Measurements from ENCODE around the gene TNIK.

TNIK gene

GRCh38 chr3:171443211-171443957 lies 16.8 kb downstream of the TNIK start:
- DNase-seq (ENCODE audit: insufficient read length, low spot score) (no peak), FAIRE-seq (no peak)

GRCh38 chr3:171442184-171442583 lies 18.0 kb downstream of the TNIK start:
- TF ChIP-seq POLR2AphosphoS5 (IDR thresholded peaks at IDR 0.05; ENCODE audit: low read depth, low read length) (no peak), SPI1 (IDR thresholded peaks at IDR 0.05; ENCODE audit: low read depth, low read length) (no peak), PAX5 (IDR thresholded peaks at IDR 0.05; ENCODE audit: insufficient read depth, low read length, severe bottlenecking) (no peak), TAF1 (IDR thresholded peaks at IDR 0.05; ENCODE audit: low read depth, low read length) (no peak), POLR2A (IDR thresholded peaks at IDR 0.05; ENCODE audit: low read depth, low read length) (no peak), POU2F2 (IDR thresholded peaks at IDR 0.05; ENCODE audit: low read depth, low read length) (no peak)
- FAIRE-seq (no peak), DNase-seq (ENCODE audit: insufficient read length, low spot score) (no peak)

More at GRCh38 chr3:171443211-171443957, 16.8 kb downstream of the TNIK start:
- TF ChIP-seq POU2F2 (IDR thresholded peaks at IDR 0.05; ENCODE audit: low read depth, low read length) (no peak), TAF1 (IDR thresholded peaks at IDR 0.05; ENCODE audit: low read depth, low read length) (no peak), POLR2A (IDR thresholded peaks at IDR 0.05; ENCODE audit: low read depth, low read length) (no peak)

- no peak for FAIRE-seq
- DNase-seq (ENCODE audit: insufficient read length, low spot score) = no peak
- no peak for TF ChIP-seq PAX5 (IDR thresholded peaks at IDR 0.05; ENCODE audit: insufficient read depth, low read length, severe bottlenecking)
Measured at GRCh38 chr3:171441381-171441780, 18.8 kb downstream of the TNIK start.

- FAIRE-seq = no peak
- DNase-seq (ENCODE audit: insufficient read length, low spot score) = no peak
- TF ChIP-seq PAX5 (IDR thresholded peaks at IDR 0.05; ENCODE audit: insufficient read depth, low read length, severe bottlenecking) (no peak), TAF1 (IDR thresholded peaks at IDR 0.05; ENCODE audit: low read depth, low read length) (no peak), POLR2A (IDR thresholded peaks at IDR 0.05; ENCODE audit: low read depth, low read length) (no peak), SPI1 (IDR thresholded peaks at IDR 0.05; ENCODE audit: low read depth, low read length) (no peak), POU2F2 (IDR thresholded peaks at IDR 0.05; ENCODE audit: low read depth, low read length) (no peak), POLR2AphosphoS5 (IDR thresholded peaks at IDR 0.05; ENCODE audit: low read depth, low read length) (no peak)
Measured at GRCh38 chr3:171439996-171440395, 20.2 kb downstream of the TNIK start.

- no peak for TF ChIP-seq TAF1 (IDR thresholded peaks at IDR 0.05; ENCODE audit: low read depth, low read length)
- no peak for TF ChIP-seq SPI1 (IDR thresholded peaks at IDR 0.05; ENCODE audit: low read depth, low read length)
- no peak for FAIRE-seq
- no peak for DNase-seq (ENCODE audit: insufficient read length, low spot score)
Measured at GRCh38 chr3:171437115-171437756, 23.0 kb downstream of the TNIK start.

- no peak for FAIRE-seq
- no peak for TF ChIP-seq SPI1 (IDR thresholded peaks at IDR 0.05; ENCODE audit: low read depth, low read length)
- TF ChIP-seq POU2F2 (IDR thresholded peaks at IDR 0.05; ENCODE audit: low read depth, low read length) = no peak
- TF ChIP-seq POLR2A (IDR thresholded peaks at IDR 0.05; ENCODE audit: low read depth, low read length) = no peak
- TF ChIP-seq TAF1 (IDR thresholded peaks at IDR 0.05; ENCODE audit: low read depth, low read length) = no peak
- no peak for TF ChIP-seq POLR2AphosphoS5 (IDR thresholded peaks at IDR 0.05; ENCODE audit: low read depth, low read length)
- TF ChIP-seq PAX5 (IDR thresholded peaks at IDR 0.05; ENCODE audit: insufficient read depth, low read length, severe bottlenecking) = no peak
- DNase-seq (ENCODE audit: insufficient read length, low spot score) = no peak
Measured at GRCh38 chr3:171436380-171436779, 23.8 kb downstream of the TNIK start.

GRCh38 chr3:171435757-171436156 lies 24.4 kb downstream of the TNIK start:
- FAIRE-seq (no peak), DNase-seq (ENCODE audit: insufficient read length, low spot score) (no peak)
- TF ChIP-seq POLR2A (IDR thresholded peaks at IDR 0.05; ENCODE audit: low read depth, low read length) = no peak
- TF ChIP-seq TAF1 (IDR thresholded peaks at IDR 0.05; ENCODE audit: low read depth, low read length) = no peak
- no peak for TF ChIP-seq POLR2AphosphoS5 (IDR thresholded peaks at IDR 0.05; ENCODE audit: low read depth, low read length)
- TF ChIP-seq POU2F2 (IDR thresholded peaks at IDR 0.05; ENCODE audit: low read depth, low read length) = no peak
- TF ChIP-seq PAX5 (IDR thresholded peaks at IDR 0.05; ENCODE audit: insufficient read depth, low read length, severe bottlenecking) = no peak
- TF ChIP-seq SPI1 (IDR thresholded peaks at IDR 0.05; ENCODE audit: low read depth, low read length) = no peak

GRCh38 chr3:171435143-171435542 lies 25.1 kb downstream of the TNIK start:
- DNase-seq (ENCODE audit: insufficient read length, low spot score) (no peak), FAIRE-seq (no peak)
- TF ChIP-seq POU2F2 (IDR thresholded peaks at IDR 0.05; ENCODE audit: low read depth, low read length) (no peak), POLR2AphosphoS5 (IDR thresholded peaks at IDR 0.05; ENCODE audit: low read depth, low read length) (no peak), SPI1 (IDR thresholded peaks at IDR 0.05; ENCODE audit: low read depth, low read length) (no peak), TAF1 (IDR thresholded peaks at IDR 0.05; ENCODE audit: low read depth, low read length) (no peak), POLR2A (IDR thresholded peaks at IDR 0.05; ENCODE audit: low read depth, low read length) (no peak), PAX5 (IDR thresholded peaks at IDR 0.05; ENCODE audit: insufficient read depth, low read length, severe bottlenecking) (no peak)

GRCh38 chr3:171432548-171432947 lies 27.7 kb downstream of the TNIK start:
- DNase-seq (ENCODE audit: insufficient read length, low spot score) = no peak
- TF ChIP-seq PAX5 (IDR thresholded peaks at IDR 0.05; ENCODE audit: insufficient read depth, low read length, severe bottlenecking) (no peak), POU2F2 (IDR thresholded peaks at IDR 0.05; ENCODE audit: low read depth, low read length) (no peak), POLR2AphosphoS5 (IDR thresholded peaks at IDR 0.05; ENCODE audit: low read depth, low read length) (no peak), TAF1 (IDR thresholded peaks at IDR 0.05; ENCODE audit: low read depth, low read length) (no peak), POLR2A (IDR thresholded peaks at IDR 0.05; ENCODE audit: low read depth, low read length) (no peak), SPI1 (IDR thresholded peaks at IDR 0.05; ENCODE audit: low read depth, low read length) (no peak)
- no peak for FAIRE-seq

GRCh38 chr3:171431550-171431949 lies 28.7 kb downstream of the TNIK start:
- no peak for TF ChIP-seq POU2F2 (IDR thresholded peaks at IDR 0.05; ENCODE audit: low read depth, low read length)
- no peak for TF ChIP-seq POLR2A (IDR thresholded peaks at IDR 0.05; ENCODE audit: low read depth, low read length)
- no peak for TF ChIP-seq PAX5 (IDR thresholded peaks at IDR 0.05; ENCODE audit: insufficient read depth, low read length, severe bottlenecking)
- no peak for TF ChIP-seq SPI1 (IDR thresholded peaks at IDR 0.05; ENCODE audit: low read depth, low read length)
- TF ChIP-seq POLR2AphosphoS5 (IDR thresholded peaks at IDR 0.05; ENCODE audit: low read depth, low read length) = no peak
- no peak for FAIRE-seq
- DNase-seq (ENCODE audit: insufficient read length, low spot score) = no peak

All from GM12891 (cell line).